GM20000 (cell line): ENCODE measurements around the gene SLC16A10.
A peak's percentile ranks its signal among the peaks of the same experiment; 100 is the strongest.
"Not testable (repeated sequence)": the region's sequence is repeated elsewhere in the genome, so short reads cannot be mapped to it uniquely, and the experiment has no call there.

ENCODE experiments used
- DNase-seq: peaks from one replicate; pipeline ENCODE4 v3.0.0; 2012; ENCODE audit warnings: low spot score
- CTCF ChIP-seq: IDR thresholded peaks from 2 replicates; pipeline ENCODE4 v1.5.1; 2012; ENCODE audit warnings: mild to moderate bottlenecking, control low read depth; ENCODE audit errors: extremely low read depth, missing control alignments

The SLC16A10 gene

GRCh38 chr6:111176038-111176759 is 88.9 kb downstream of the SLC16A10 start:
- DNase-seq = no peak
- no peak for TF ChIP-seq CTCF

GRCh38 chr6:111176760-111177099 is 89.4 kb downstream of the SLC16A10 start:
- no peak for TF ChIP-seq CTCF
- no peak for DNase-seq

- no peak for DNase-seq
- no peak for TF ChIP-seq CTCF
Measured at GRCh38 chr6:111177131-111177530, 89.8 kb downstream of the SLC16A10 start.

GRCh38 chr6:111183702-111184517 is 96.6 kb downstream of the SLC16A10 start:
- TF ChIP-seq CTCF = no peak
- peak; percentile 15 for DNase-seq

- no peak for DNase-seq
Measured at GRCh38 chr6:111184827-111185532, 97.7 kb downstream of the SLC16A10 start.

GRCh38 chr6:111185954-111186353 is 98.7 kb downstream of the SLC16A10 start:
- no peak for TF ChIP-seq CTCF
- DNase-seq = no peak

More at GRCh38 chr6:111184827-111185532, 97.7 kb downstream of the SLC16A10 start:
- TF ChIP-seq CTCF = no peak

GRCh38 chr6:111187874-111188273 is 100.6 kb downstream of the SLC16A10 start:
- no peak for DNase-seq
- TF ChIP-seq CTCF = no peak

GRCh38 chr6:111189666-111190210 is 102.4 kb downstream of the SLC16A10 start:
- DNase-seq = not testable (repeated sequence)
